Stimulated activated CD8-positive, alpha-beta memory T cell treated with anti-CD3 and anti-CD28 coated beads, Interleukin-15, amount 100 ng/mL, for 4 hours (primary cell): Measurements from ENCODE around the gene ZNF669.

ENCODE experiments used
- DNase-seq, 2 donors: peaks; one replicate each; pipeline ENCODE4 v3.0.0-alpha.2; 2020; ENCODE audit warnings: low read depth in 2 of 2

ZNF669 gene

DNA sequence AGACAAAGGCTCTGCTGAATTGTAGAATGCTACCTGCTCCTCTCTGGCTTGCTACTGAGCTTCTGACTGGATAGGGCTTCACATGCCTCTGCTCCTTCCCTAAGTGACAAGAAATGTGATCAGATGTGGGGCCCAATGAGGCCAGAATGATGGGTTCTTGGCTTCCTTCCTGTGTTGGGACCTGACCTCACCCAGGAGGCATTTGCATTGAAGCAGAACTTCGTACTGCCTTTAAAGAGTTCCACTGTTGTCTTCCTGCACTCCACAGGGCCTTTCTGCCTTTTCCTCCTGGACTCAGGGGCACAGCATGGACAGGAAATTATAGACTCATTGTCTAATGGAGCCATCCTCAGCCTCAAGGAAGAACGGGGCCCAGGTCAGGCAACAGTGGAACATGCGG is 39.9 kb downstream of the ZNF669 start:
- no peak for DNase-seq

DNA sequence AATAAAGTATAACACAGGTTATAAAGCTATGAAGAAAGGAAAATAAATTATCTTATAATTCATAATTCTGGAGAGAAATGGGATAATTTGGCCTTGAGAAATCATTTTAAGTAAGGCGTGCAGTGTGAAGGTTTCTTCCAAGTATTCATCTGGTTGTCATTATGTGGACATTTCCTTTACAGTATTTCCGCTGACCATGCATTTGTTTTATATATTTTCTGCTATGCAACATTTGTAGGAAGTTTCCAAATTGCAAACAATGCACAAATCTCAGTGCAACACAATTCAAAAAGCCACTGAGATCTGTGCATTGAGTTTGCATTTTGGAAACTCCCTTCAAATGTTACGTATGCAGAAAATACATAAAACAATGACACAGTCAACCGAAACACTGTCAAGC is 43.4 kb downstream of the ZNF669 start:
- DNase-seq: no peak

DNA sequence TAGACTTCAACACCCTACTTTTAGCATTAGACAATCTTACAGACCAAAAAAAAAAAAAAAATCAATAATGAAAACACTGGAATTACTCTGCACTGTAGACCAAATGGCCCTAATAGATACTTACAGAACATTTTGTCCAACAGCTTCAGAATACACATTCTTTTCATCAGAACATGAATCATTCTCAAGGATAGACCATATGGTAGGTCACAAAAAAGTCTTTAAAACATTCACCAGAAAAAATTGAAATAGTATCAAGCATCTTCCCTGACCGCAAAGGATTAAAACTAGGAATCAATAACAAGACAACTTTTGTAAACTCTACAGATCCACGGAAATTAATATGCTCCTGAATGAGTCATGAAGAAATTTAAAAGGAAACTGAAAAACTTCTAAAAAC is 48.1 kb downstream of the ZNF669 start:
- DNase-seq: no peak

- no peak for DNase-seq
Measured at GRCh38 chr1:247054992-247055415, 49.2 kb downstream of the ZNF669 start.
